Ureter (tissue), 1 donor: ENCODE results near the gene SARS2. TPM values are rescaled to one million over a fixed set of nuclear protein-coding genes. Genes with fewer than 3 reads are reported as not detected.
A peak's percentile ranks its signal among the peaks of the same experiment; 100 is the strongest.
"Not testable (repeated sequence)": the region's sequence is repeated elsewhere in the genome, so short reads cannot be mapped to it uniquely, and the experiment has no call there.

Experiments
- DNase-seq: peaks from one replicate; pipeline ENCODE4 v3.0.0-alpha.2; 2020; ENCODE audit warnings: low spot score
- total RNA-seq: library from RNA; stranded (reverse); gene quantifications from one replicate; pipeline ENCODE4 v1.2.4, GENCODE V29; 2023
- donor health status: DM: yes; HTN: yes; CAD: no.

The SARS2 gene
- total RNA-seq, 1 donor from 2014 or later, result 44.0 TPM

GRCh38 chr19:38946229-38947010, 15.9 kb upstream of the SARS2 start:
- DNase-seq, result no peak

GRCh38 chr19:38945562-38946228, 15.1 kb upstream of the SARS2 start:
- DNase-seq, result no peak

GRCh38 chr19:38944981-38945506, 14.5 kb upstream of the SARS2 start:
- no peak for DNase-seq

- DNase-seq, result no peak
Measured at GRCh38 chr19:38942471-38943181, 12.1 kb upstream of the SARS2 start.

- no peak for DNase-seq
Measured at GRCh38 chr19:38941979-38942378, 11.4 kb upstream of the SARS2 start.

GRCh38 chr19:38941466-38941865, 10.9 kb upstream of the SARS2 start:
- not testable (repeated sequence) for DNase-seq

- DNase-seq, result no peak
Measured at GRCh38 chr19:38939957-38940356, 9.4 kb upstream of the SARS2 start.

- DNase-seq, result no peak
Measured at GRCh38 chr19:38933544-38933943, 3.0 kb upstream of the SARS2 start.

GRCh38 chr19:38932425-38933179, 2.0 kb upstream of the SARS2 start:
- no peak for DNase-seq

- no peak for DNase-seq
Measured at GRCh38 chr19:38931521-38931793, 894 bp upstream of the SARS2 start.

- DNase-seq, result peak; percentile 99
Measured at GRCh38 chr19:38930776-38931520, 385 bp upstream of the SARS2 start, which contains the start of gene MRPS12. Gene MRPS12 (plus strand): TSS chr19:38930944. CDS start chr19:38931295, 351 bp downstream.

GRCh38 chr19:38928391-38929001, 2.1 kb downstream of the SARS2 start:
- no peak for DNase-seq

GRCh38 chr19:38924388-38924787, 6.2 kb downstream of the SARS2 start:
- no peak for DNase-seq

- DNase-seq, result no peak
Measured at GRCh38 chr19:38922482-38922881, 8.1 kb downstream of the SARS2 start.

GRCh38 chr19:38921420-38922274, 8.9 kb downstream of the SARS2 start:
- DNase-seq, result no peak

GRCh38 chr19:38920602-38921419, 9.8 kb downstream of the SARS2 start:
- no peak for DNase-seq

- no peak for DNase-seq
Measured at GRCh38 chr19:38919837-38920601, 10.5 kb downstream of the SARS2 start.

GRCh38 chr19:38918526-38918925, 12.0 kb downstream of the SARS2 start:
- DNase-seq, result no peak
